Fibroblast of skin of back (primary cell): Measurements from ENCODE around the gene NKX2-1.
"Not testable (repeated sequence)": the region's sequence is repeated elsewhere in the genome, so short reads cannot be mapped to it uniquely, and the experiment has no call there.

Experiments
- DNase-seq: peaks from one replicate; pipeline ENCODE4 v3.0.0-alpha.2; 2013

Gene NKX2-1

GRCh38 chr14:36505181-36505815, 14.7 kb downstream of the NKX2-1 start:
- no peak for DNase-seq

DNA sequence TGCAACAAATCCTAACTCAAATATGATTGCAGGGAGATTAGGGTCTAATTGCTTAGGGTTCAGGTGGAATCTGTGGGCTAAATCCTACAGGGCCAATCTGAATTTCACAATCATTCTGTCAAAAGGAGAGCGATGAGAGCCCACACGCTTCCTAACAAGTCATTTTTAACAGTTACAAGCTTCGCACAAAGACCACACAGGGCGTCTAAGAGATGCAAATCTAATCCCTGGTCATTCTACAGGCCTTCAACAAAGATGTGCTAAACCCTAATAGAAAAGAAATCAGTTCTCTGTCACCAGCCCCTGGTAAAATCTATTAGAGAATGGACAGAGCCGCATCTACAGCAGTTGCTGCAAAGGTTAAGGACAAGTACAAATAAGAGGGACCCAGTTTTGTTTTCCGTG, 15.3 kb downstream of the NKX2-1 start:
- no peak for DNase-seq

GRCh38 chr14:36503771-36504741, 16.0 kb downstream of the NKX2-1 start:
- no peak for DNase-seq

DNA sequence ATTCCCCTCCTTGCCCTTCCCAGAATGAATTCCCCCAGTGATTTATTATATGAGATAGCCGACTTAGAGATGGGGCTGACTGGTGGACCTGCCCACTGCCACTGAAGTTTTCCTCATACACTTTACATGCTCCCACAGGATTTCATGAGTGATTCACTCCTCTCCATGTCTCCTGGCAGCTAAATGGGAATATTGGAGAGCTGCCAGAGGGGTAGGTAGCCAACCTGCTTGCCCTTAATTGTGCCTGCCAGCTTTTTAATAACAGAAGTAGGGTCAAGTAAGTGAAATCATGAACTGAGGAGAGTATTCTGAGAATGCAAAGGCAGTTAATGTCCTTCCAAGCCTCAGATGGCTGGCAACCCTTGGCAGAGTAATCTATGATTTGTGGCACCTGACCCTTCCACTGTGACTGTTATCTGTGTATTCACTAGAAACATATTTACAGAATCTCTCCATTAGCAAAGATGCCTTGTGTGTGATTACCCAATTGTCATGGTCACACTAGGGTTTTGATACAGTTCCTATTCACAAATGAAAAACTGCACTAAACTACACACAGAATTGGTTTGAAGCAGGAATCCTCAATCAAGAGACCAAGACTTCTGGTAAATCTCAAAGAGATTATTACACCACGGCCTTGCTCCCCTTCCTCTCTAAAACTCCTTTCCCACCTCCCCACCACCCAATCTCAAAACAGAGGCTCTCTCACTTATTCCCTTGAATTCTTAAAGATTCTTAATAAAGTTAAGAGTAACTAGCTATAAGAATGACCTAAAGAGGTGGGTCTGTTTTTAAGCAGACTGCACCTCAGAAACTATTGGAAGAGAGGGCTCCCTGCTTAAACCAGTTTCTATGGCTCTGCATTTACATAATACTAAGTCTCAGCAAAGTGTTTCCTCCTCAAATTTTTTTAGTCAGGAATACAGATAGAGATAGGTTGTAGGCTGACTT, 17.2 kb downstream of the NKX2-1 start:
- DNase-seq = no peak

DNA sequence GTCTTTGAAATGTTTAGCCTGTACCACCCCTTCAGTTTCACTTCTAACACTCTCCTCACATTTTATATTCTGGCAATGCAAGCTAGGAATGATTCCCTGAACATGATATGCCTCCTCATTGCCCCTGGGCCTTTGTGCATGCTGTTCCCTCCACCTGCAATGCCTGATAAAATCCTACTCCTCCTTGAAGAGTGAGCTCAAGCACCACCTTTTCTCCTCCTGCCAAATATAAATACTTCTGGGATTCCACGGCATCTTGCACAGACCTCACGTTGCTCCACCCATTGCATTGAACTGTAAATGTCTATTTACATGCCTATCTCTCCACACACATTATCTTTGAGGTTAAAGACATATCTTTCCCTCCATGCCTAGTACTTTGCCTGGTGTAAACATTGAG, 21.1 kb downstream of the NKX2-1 start:
- DNase-seq = no peak

GRCh38 chr14:36496346-36496745, 23.7 kb downstream of the NKX2-1 start:
- no peak for DNase-seq

DNA sequence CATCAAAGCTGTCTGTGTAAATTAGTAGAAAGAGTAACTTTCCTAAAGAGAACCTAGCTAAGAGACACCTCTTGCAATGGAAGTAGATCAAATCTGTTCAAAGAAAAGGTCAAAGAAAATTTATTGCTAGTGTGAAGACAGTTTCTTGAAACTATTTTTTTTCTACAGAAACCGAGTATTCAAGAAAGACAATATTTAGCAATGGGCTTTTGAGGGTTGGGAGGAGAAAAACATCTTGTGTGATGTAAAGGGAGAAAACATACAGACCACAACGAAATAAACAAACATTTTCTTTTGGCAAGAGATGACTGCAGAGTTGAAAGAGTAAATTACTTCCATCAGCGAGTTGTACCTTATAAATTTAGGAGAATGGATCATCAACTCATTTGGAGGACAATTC, 24.4 kb downstream of the NKX2-1 start:
- DNase-seq = no peak

- DNase-seq = no peak
These were observed 26.3 kb downstream of the NKX2-1 start for GRCh38 chr14:36493761-36494160.

- no peak for DNase-seq
These were observed 34.3 kb downstream of the NKX2-1 start for GRCh38 chr14:36485773-36486172.

DNA sequence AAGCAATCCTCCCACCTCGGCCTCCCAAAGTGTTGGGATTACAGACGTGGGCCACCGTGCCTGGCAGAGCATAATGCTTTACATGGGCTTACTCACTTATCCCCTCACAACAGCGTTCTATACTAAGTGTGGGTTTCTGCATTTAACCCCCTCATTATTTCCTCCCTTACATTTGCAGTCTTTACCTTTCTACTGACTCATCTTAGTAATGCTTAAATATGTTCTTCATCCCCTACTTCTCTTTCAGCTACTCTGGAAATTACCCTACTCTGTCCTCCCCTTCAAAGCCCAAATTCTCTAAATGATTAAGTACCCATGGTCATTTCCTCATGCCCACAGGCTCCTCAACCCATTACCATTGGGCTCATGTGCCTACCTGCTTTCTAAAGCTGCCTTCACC, 40.7 kb downstream of the NKX2-1 start:
- DNase-seq = no peak

DNA sequence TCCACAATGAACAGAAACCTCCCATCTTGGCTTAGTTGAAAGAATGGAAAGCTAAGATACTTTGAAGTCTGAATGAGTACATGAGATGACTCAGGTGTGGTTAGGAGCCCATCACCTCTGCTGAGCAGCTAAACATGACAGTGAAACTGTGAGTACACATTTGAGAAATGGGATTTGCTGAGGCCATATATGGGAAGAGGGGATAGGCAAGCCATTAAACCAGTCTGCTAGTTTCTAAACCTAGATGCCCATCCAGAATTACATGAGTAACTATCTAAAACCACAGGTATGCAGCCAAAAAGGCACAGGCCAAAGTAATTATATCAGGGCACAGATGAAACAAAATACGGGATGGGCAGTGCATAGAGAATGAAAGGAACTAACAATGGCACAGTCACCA, 41.2 kb downstream of the NKX2-1 start:
- no peak for DNase-seq

DNA sequence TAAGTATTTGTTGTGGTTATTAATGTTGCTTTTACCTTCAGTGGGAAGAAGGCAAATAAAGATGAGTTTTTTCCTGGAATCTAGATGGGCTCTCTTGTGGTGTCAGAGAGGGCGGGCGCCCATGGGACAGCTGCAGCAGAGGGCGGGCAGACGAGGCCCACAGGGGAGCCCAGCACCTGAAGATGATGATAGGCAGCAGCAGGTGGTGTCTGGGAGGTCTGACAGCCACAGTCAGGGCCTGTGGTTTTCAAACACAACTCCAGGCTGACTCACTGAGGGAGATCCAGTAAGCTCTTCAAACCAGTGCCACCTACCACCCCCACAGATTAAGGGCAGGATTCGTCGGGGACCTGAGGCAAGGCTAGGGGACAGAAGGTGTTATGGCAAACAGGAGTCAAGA, 42.8 kb downstream of the NKX2-1 start:
- no peak for DNase-seq

GRCh38 chr14:36476061-36476460, 44.0 kb downstream of the NKX2-1 start:
- not testable (repeated sequence) for DNase-seq

DNA sequence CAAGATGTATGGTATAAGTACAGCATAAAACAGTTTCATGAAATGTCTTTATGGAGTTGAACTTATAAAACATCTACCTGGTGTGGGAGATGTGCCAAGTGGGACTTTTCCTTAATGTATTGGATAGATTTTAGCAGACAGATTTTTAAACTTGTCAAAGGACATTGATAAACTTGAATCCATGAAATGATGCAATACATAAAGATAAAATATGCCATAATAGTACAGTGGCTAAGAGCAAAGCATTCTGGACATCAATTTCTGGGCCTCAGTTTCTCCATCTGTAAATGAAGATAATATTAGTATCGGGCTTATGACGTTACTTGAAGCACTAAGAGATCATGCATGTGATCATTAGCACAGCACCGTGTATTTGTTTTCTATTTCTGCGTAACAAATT, 45.4 kb downstream of the NKX2-1 start:
- no peak for DNase-seq

- no peak for DNase-seq
These were observed 48.6 kb downstream of the NKX2-1 start for GRCh38 chr14:36471431-36471830.

- DNase-seq = no peak
These were observed 52.7 kb downstream of the NKX2-1 start for GRCh38 chr14:36467332-36467731.
